ENCODE measurements around the gene SHC3.

The SHC3 gene

GRCh38 chr9:88974641-88975040 lies 204.0 kb downstream of the SHC3 start:
- no peak overlapping the region for H3K4me3 ChIP-seq (ENCODE audit: control insufficient read depth, low read depth, low read length)
- DNase-seq (ENCODE audit: low read depth) = no peak
- TF ChIP-seq CTCF (conservative IDR thresholded peaks at IDR 0.05; ENCODE audit: control insufficient read depth, insufficient read depth, low read depth, low read length) = no peak

- no peak overlapping the region for H3K4me3 ChIP-seq (ENCODE audit: control insufficient read depth, low read depth, low read length)
- DNase-seq (ENCODE audit: low read depth) = no peak
- no peak for TF ChIP-seq CTCF (conservative IDR thresholded peaks at IDR 0.05; ENCODE audit: control insufficient read depth, insufficient read depth, low read depth, low read length)
These were observed 205.2 kb downstream of the SHC3 start for GRCh38 chr9:88973281-88974045.

- DNase-seq (ENCODE audit: low read depth) = no peak
- H3K4me3 ChIP-seq (ENCODE audit: control insufficient read depth, low read depth, low read length) = no peak overlapping the region
- TF ChIP-seq CTCF (conservative IDR thresholded peaks at IDR 0.05; ENCODE audit: control insufficient read depth, insufficient read depth, low read depth, low read length) = no peak
These were observed 206.2 kb downstream of the SHC3 start for GRCh38 chr9:88972401-88972800.

GRCh38 chr9:88971131-88971960 lies 207.3 kb downstream of the SHC3 start:
- no peak for DNase-seq (ENCODE audit: low read depth)
- H3K4me3 ChIP-seq (ENCODE audit: control insufficient read depth, low read depth, low read length) = no peak overlapping the region
- no peak for TF ChIP-seq CTCF (conservative IDR thresholded peaks at IDR 0.05; ENCODE audit: control insufficient read depth, insufficient read depth, low read depth, low read length)

- no peak overlapping the region for H3K4me3 ChIP-seq (ENCODE audit: control insufficient read depth, low read depth, low read length)
- DNase-seq (ENCODE audit: low read depth) = no peak
- TF ChIP-seq CTCF (conservative IDR thresholded peaks at IDR 0.05; ENCODE audit: control insufficient read depth, insufficient read depth, low read depth, low read length) = no peak
These were observed 208.8 kb downstream of the SHC3 start for GRCh38 chr9:88969646-88970373.

GRCh38 chr9:88968799-88969198 lies 209.8 kb downstream of the SHC3 start:
- H3K4me3 ChIP-seq (ENCODE audit: control insufficient read depth, low read depth, low read length) = no peak overlapping the region
- TF ChIP-seq CTCF (conservative IDR thresholded peaks at IDR 0.05; ENCODE audit: control insufficient read depth, insufficient read depth, low read depth, low read length) = no peak
- DNase-seq (ENCODE audit: low read depth) = no peak

Data from fibroblast of mammary gland (primary cell).